Measurements from ENCODE around the gene LIPK. TPM values are rescaled to one million over a fixed set of nuclear protein-coding genes. Genes with fewer than 3 reads are reported as not detected.

The LIPK gene
- total and polyA plus RNA-seq, 2 experiments from 2014 or later, result not detected

DNA sequence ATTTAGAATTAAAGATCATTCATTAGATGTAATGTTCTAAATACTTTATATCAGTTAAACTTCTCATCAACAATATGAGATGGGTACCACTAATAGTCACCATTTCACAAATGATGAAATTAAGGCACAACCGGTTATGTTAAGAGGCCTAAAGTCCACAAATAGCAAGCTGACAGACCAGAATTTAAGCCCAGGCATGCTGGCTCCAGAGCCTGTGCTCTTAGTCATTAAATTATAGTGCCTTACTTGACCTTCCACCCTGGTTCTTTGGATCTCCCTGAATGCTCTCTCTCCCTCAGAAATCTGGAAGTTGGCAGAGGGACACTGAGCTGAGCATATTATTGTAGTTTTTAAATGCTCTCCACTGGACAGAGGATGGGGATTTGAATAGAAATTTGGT lies 57.4 kb downstream of the LIPK start:
- Histone ChIP-seq H3K4me3 (no peak overlapping the region), H3K27me3 (no peaks in the 10 kb centered on the region), H3K36me3 (replicated peaks; ENCODE audit: insufficient read depth, low read depth) (no peaks in the 10 kb centered on the region), H4K20me1 (ENCODE audit: insufficient read depth, poor library complexity, severe bottlenecking) (no peaks in the 10 kb centered on the region), H3K27ac (no peak overlapping the region), H3K9me3 (ENCODE audit: low read depth) (no peaks in the 10 kb centered on the region), H3K4me2 (no peak overlapping the region), H3K9me2 (replicated peaks; ENCODE audit: insufficient read depth) (no peaks in the 10 kb centered on the region), H3K79me2 (no peaks in the 10 kb centered on the region), H2AFZ (no peak overlapping the region), H3K4me1 (ENCODE audit: insufficient read depth) (no peaks in the 10 kb centered on the region)
- DNase-seq (ENCODE audit: low spot score), result no peak
- TF ChIP-seq EZH2 (IDR thresholded peaks at IDR 0.05; ENCODE audit: borderline replicate concordance), result no peak
- TF ChIP-seq, protein P1, sequence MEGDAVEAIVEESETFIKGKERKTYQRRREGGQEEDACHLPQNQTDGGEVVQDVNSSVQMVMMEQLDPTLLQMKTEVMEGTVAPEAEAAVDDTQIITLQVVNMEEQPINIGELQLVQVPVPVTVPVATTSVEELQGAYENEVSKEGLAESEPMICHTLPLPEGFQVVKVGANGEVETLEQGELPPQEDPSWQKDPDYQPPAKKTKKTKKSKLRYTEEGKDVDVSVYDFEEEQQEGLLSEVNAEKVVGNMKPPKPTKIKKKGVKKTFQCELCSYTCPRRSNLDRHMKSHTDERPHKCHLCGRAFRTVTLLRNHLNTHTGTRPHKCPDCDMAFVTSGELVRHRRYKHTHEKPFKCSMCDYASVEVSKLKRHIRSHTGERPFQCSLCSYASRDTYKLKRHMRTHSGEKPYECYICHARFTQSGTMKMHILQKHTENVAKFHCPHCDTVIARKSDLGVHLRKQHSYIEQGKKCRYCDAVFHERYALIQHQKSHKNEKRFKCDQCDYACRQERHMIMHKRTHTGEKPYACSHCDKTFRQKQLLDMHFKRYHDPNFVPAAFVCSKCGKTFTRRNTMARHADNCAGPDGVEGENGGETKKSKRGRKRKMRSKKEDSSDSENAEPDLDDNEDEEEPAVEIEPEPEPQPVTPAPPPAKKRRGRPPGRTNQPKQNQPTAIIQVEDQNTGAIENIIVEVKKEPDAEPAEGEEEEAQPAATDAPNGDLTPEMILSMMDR (IDR thresholded peaks at IDR 0.05; ENCODE audit: poor library complexity), result no peak
- no peak for TF ChIP-seq EZH2phosphoT487 (IDR thresholded peaks at IDR 0.05; ENCODE audit: low read depth, severe bottlenecking, unreplicated experiment)
- WGBS (ENCODE audit: low lambda C conversion rate, missing lambda C conversion rate), result 67% methylated on average over 1 of the region's 1 CpG

DNA sequence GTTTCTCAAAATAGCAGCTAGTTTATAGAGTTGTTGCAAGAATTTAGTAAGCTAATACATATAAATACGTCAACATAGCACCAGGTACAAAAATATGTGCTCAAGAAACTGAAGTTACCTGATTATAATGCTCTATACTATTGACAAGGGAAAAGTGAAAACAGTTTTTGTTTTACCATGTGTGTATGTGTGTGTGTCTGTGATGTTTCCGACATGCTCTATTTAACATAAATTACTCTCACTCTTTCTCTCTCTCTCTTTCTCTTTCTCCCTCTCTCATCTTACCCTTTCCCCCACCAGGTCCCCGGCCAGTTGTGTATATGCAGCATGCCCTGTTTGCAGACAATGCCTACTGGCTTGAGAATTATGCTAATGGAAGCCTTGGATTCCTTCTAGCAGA lies 58.1 kb downstream of the LIPK start:
- no peaks in the 10 kb centered on the region for H3K4me1 ChIP-seq (ENCODE audit: insufficient read depth)
- TF ChIP-seq EZH2 (IDR thresholded peaks at IDR 0.05; ENCODE audit: borderline replicate concordance), result no peak
- TF ChIP-seq EZH2phosphoT487 (IDR thresholded peaks at IDR 0.05; ENCODE audit: low read depth, severe bottlenecking, unreplicated experiment), result no peak
- TF ChIP-seq, protein P1 (IDR thresholded peaks at IDR 0.05; ENCODE audit: poor library complexity), result no peak
- H3K9me2 ChIP-seq (replicated peaks; ENCODE audit: insufficient read depth), result no peaks in the 10 kb centered on the region
- WGBS (ENCODE audit: low lambda C conversion rate, missing lambda C conversion rate), result 86% methylated on average over 3 of the region's 3 CpGs
- H3K9me3 ChIP-seq (ENCODE audit: low read depth), result no peaks in the 10 kb centered on the region
- no peak overlapping the region for H3K4me3 ChIP-seq
- DNase-seq (ENCODE audit: low spot score), result no peak
- no peaks in the 10 kb centered on the region for H3K27me3 ChIP-seq
- H3K36me3 ChIP-seq (replicated peaks; ENCODE audit: insufficient read depth, low read depth), result no peaks in the 10 kb centered on the region
- no peak overlapping the region for H2AFZ ChIP-seq
- H3K79me2 ChIP-seq, result no peaks in the 10 kb centered on the region
- no peaks in the 10 kb centered on the region for H4K20me1 ChIP-seq (ENCODE audit: insufficient read depth, poor library complexity, severe bottlenecking)
- no peak overlapping the region for H3K4me2 ChIP-seq
- H3K27ac ChIP-seq, result no peak overlapping the region

DNA sequence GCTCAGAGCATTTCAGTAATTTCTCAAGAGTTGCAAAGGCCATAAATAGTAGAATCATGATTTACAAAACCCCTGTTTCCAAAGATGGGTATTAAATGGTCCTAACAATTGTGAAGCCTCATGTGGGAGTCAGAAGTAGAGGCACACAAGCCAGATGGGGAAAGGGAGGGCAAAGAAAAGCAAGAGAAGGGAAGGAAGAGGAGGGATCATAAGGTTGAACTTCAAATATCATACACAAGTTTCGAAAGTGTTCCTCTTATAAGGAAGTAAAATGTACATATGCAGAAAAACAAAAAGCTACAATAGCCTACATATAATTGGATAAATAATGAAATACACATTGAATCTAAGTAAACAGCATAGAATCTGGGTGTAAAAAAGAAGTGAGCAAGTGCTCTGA lies 59.8 kb downstream of the LIPK start:
- Histone ChIP-seq H3K9me3 (ENCODE audit: low read depth) (no peaks in the 10 kb centered on the region), H3K4me2 (no peak overlapping the region), H3K4me1 (ENCODE audit: insufficient read depth) (no peaks in the 10 kb centered on the region), H3K27ac (no peak overlapping the region), H3K9me2 (replicated peaks; ENCODE audit: insufficient read depth) (no peaks in the 10 kb centered on the region), H2AFZ (no peak overlapping the region), H3K27me3 (no peaks in the 10 kb centered on the region), H4K20me1 (ENCODE audit: insufficient read depth, poor library complexity, severe bottlenecking) (no peaks in the 10 kb centered on the region), H3K36me3 (replicated peaks; ENCODE audit: insufficient read depth, low read depth) (no peaks in the 10 kb centered on the region), H3K79me2 (no peaks in the 10 kb centered on the region), H3K4me3 (no peak overlapping the region)
- TF ChIP-seq, protein P1 (IDR thresholded peaks at IDR 0.05; ENCODE audit: poor library complexity), result no peak
- TF ChIP-seq EZH2 (IDR thresholded peaks at IDR 0.05; ENCODE audit: borderline replicate concordance) (no peak), EZH2phosphoT487 (IDR thresholded peaks at IDR 0.05; ENCODE audit: low read depth, severe bottlenecking, unreplicated experiment) (no peak)
- 97% methylated on average over 1 of the region's 1 CpG for WGBS (ENCODE audit: low lambda C conversion rate, missing lambda C conversion rate)
- DNase-seq (ENCODE audit: low spot score), result no peak

DNA sequence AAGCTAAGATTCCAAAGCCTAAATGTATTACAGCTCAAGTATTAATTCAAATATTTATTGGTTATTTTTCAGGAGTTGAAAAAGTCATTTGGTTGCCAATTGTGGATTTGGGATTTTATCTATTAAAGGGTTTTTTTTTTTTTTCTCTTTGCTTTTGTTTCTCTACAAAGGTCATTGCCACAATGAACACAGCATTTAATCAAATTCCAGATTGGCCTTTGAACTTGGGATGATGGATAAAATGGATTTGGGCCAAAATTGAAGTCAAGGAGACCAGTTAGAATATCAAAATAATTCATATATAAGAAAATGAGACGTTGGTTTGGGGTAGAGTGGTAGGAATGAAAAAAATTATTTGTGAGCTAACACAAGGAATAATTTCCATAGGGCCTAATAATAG lies 63.3 kb downstream of the LIPK start:
- no peaks in the 10 kb centered on the region for H3K79me2 ChIP-seq
- H3K9me3 ChIP-seq (ENCODE audit: low read depth), result no peaks in the 10 kb centered on the region
- H3K36me3 ChIP-seq (replicated peaks; ENCODE audit: insufficient read depth, low read depth), result no peaks in the 10 kb centered on the region
- TF ChIP-seq EZH2phosphoT487 (IDR thresholded peaks at IDR 0.05; ENCODE audit: low read depth, severe bottlenecking, unreplicated experiment) (no peak), EZH2 (IDR thresholded peaks at IDR 0.05; ENCODE audit: borderline replicate concordance) (no peak)
- TF ChIP-seq, protein P1 (IDR thresholded peaks at IDR 0.05; ENCODE audit: poor library complexity), result no peak
- DNase-seq (ENCODE audit: low spot score), result no peak
- WGBS (ENCODE audit: low lambda C conversion rate, missing lambda C conversion rate), result 87% methylated on average over 1 of the region's 1 CpG
- no peaks in the 10 kb centered on the region for H3K27me3 ChIP-seq
- H3K4me1 ChIP-seq (ENCODE audit: insufficient read depth), result no peaks in the 10 kb centered on the region
- no peak overlapping the region for H2AFZ ChIP-seq
- no peak overlapping the region for H3K4me3 ChIP-seq
- H3K4me2 ChIP-seq, result no peak overlapping the region
- H3K27ac ChIP-seq, result no peak overlapping the region
- no peaks in the 10 kb centered on the region for H3K9me2 ChIP-seq (replicated peaks; ENCODE audit: insufficient read depth)
- H4K20me1 ChIP-seq (ENCODE audit: insufficient read depth, poor library complexity, severe bottlenecking), result no peaks in the 10 kb centered on the region
